Chondrocyte (in vitro differentiated cells): ENCODE data around the gene FAF1. TPM values are rescaled to one million over a fixed set of nuclear protein-coding genes. Genes with fewer than 3 reads are reported as not detected.

Experiments used
- DNase-seq: peaks from one replicate; pipeline ENCODE4 v3.0.0; 2021; ENCODE audit warnings: mixed read lengths, low spot score
- H3K27ac Mint-ChIP-seq: one replicate; pipeline ENCODE4 v1.8.0; 2021; ENCODE audit warnings: mild to moderate bottlenecking, moderate library complexity, mixed read lengths; ENCODE audit not compliant: unreplicated experiment
- H3K27me3 Mint-ChIP-seq: 2 replicates; pipeline ENCODE4 v1.8.0; 2021; ENCODE audit warnings: low read depth, mixed read lengths
- H3K36me3 Mint-ChIP-seq: 2 replicates; pipeline ENCODE4 v1.8.0; 2021; ENCODE audit warnings: low read depth, mixed read lengths
- H3K4me1 Mint-ChIP-seq: 2 replicates; pipeline ENCODE4 v1.8.0; 2021; ENCODE audit warnings: low read depth, mild to moderate bottlenecking, mixed read lengths
- H3K4me3 Mint-ChIP-seq: one replicate; pipeline ENCODE4 v1.8.0; 2021; ENCODE audit warnings: mild to moderate bottlenecking, moderate library complexity, mixed read lengths; ENCODE audit not compliant: unreplicated experiment
- H3K9me3 Mint-ChIP-seq: 2 replicates; pipeline ENCODE4 v1.8.0; 2021; ENCODE audit warnings: low read depth, mixed read lengths
- total RNA-seq: library from RNA; stranded (reverse); gene quantifications from 3 replicates; pipeline ENCODE4 v1.2.1, GENCODE V29; 2021
- TF ChIP-seq, protein P1 (sequence below): fragments of 200-600 bp; sonication (generic); IDR thresholded peaks from 2 replicates; pipeline ENCODE4 v1.5.0; 2021; ENCODE audit warnings: antibody characterized with exemption, mild to moderate bottlenecking, moderate library complexity

Gene FAF1
- total RNA-seq, 1 donor from 2014 or later: 38.7 TPM

- no peak for DNase-seq
- Mint-ChIP-seq H3K4me1 (no peaks in the 10 kb centered on the region), H3K4me3 (no peak overlapping the region), H3K27ac (no peak overlapping the region), H3K9me3 (no peaks in the 10 kb centered on the region), H3K27me3 (no peaks in the 10 kb centered on the region), H3K36me3 (no peaks in the 10 kb centered on the region)
- TF ChIP-seq, protein P1, sequence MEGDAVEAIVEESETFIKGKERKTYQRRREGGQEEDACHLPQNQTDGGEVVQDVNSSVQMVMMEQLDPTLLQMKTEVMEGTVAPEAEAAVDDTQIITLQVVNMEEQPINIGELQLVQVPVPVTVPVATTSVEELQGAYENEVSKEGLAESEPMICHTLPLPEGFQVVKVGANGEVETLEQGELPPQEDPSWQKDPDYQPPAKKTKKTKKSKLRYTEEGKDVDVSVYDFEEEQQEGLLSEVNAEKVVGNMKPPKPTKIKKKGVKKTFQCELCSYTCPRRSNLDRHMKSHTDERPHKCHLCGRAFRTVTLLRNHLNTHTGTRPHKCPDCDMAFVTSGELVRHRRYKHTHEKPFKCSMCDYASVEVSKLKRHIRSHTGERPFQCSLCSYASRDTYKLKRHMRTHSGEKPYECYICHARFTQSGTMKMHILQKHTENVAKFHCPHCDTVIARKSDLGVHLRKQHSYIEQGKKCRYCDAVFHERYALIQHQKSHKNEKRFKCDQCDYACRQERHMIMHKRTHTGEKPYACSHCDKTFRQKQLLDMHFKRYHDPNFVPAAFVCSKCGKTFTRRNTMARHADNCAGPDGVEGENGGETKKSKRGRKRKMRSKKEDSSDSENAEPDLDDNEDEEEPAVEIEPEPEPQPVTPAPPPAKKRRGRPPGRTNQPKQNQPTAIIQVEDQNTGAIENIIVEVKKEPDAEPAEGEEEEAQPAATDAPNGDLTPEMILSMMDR: no peak
These were observed 322.6 kb downstream of the FAF1 start for GRCh38 chr1:50637460-50637859.

DNA sequence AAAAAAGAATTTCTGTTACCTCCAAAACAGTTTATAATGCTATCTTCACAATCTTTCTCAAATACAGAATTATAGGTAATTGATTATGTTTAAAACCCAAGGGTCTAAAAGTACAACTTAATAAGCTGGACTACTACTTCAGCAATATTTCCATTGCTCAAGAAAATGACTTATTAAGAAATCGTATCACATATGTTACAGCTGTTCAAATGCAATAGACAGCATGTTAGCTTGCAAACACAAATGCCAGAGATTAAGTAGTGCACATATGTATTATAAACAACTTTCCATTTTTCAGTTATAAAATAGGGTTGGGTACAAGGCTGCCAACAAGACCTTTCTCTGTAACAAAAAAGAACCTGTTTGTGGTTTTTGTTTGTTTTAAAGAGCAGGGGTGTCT is 325.8 kb downstream of the FAF1 start:
- H3K36me3 Mint-ChIP-seq: no peaks in the 10 kb centered on the region
- TF ChIP-seq, protein P1: no peak
- no peaks in the 10 kb centered on the region for H3K9me3 Mint-ChIP-seq

GRCh38 chr1:50633465-50633864 is 326.6 kb downstream of the FAF1 start:
- no peaks in the 10 kb centered on the region for H3K27me3 Mint-ChIP-seq
- no peaks in the 10 kb centered on the region for H3K4me1 Mint-ChIP-seq
- H3K4me3 Mint-ChIP-seq: no peak overlapping the region
- DNase-seq: no peak
- no peaks in the 10 kb centered on the region for H3K36me3 Mint-ChIP-seq
- H3K9me3 Mint-ChIP-seq: no peaks in the 10 kb centered on the region
- TF ChIP-seq, protein P1: no peak
- H3K27ac Mint-ChIP-seq: no peak overlapping the region

More for the DNA sequence above, 325.8 kb downstream of the FAF1 start:
- no peaks in the 10 kb centered on the region for H3K27me3 Mint-ChIP-seq
- no peak overlapping the region for H3K4me3 Mint-ChIP-seq
- no peak overlapping the region for H3K27ac Mint-ChIP-seq
- no peaks in the 10 kb centered on the region for H3K4me1 Mint-ChIP-seq
- no peak for DNase-seq

- Mint-ChIP-seq H3K4me3 (no peak overlapping the region), H3K36me3 (no peaks in the 10 kb centered on the region), H3K27me3 (no peaks in the 10 kb centered on the region), H3K9me3 (no peaks in the 10 kb centered on the region), H3K4me1 (no peaks in the 10 kb centered on the region), H3K27ac (no peak overlapping the region)
- no peak for DNase-seq
- TF ChIP-seq, protein P1: no peak
These were observed 328.9 kb downstream of the FAF1 start for GRCh38 chr1:50631161-50631560.

DNA sequence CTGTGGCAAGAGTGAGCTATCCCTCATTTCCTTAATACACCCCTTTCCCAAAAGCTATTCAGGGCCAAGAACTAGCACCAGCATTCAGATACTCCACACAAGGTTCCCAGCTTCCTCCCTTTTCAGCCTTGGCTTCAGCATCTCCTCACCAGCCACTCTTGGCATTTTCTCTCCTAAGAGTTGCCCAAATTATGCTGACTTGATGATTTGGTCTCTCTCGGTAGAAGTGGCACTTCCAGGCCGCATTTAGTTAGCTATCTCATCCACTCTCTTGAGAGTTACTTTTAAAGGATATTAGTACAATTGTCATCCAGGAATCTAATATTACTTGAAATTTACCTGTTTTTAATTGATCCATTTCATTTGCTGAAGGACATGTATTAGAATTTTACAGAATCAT is 337.8 kb downstream of the FAF1 start:
- H3K4me3 Mint-ChIP-seq: no peak overlapping the region
- H3K36me3 Mint-ChIP-seq: peaks cover 2% of the 10 kb centered on the region
- no peaks in the 10 kb centered on the region for H3K27me3 Mint-ChIP-seq
- DNase-seq: no peak
- H3K9me3 Mint-ChIP-seq: peaks cover 4% of the 10 kb centered on the region
- no peak overlapping the region for H3K27ac Mint-ChIP-seq
- H3K4me1 Mint-ChIP-seq: no peaks in the 10 kb centered on the region
- TF ChIP-seq, protein P1: no peak
